HEK293T (cell line): Measurements from ENCODE around the gene SMARCAD1.

Experiments
- ARNT ChIP-seq: fragments of 450-650 bp; IDR thresholded peaks from 2 replicates; pipeline ENCODE4 v1.6.1; 2017; ENCODE audit warnings: mild to moderate bottlenecking
- BHLHE40 ChIP-seq: fragments of 450-650 bp; IDR thresholded peaks from 2 replicates; pipeline ENCODE4 v1.6.1; 2016; ENCODE audit warnings: mild to moderate bottlenecking, moderate library complexity, borderline replicate concordance
- ELF4 ChIP-seq: fragments of 450-650 bp; IDR thresholded peaks from 2 replicates; pipeline ENCODE4 v1.6.1; 2017; ENCODE audit warnings: antibody characterized with exemption
- FOXK2 ChIP-seq: fragments of 450-650 bp; IDR thresholded peaks from 2 replicates; pipeline ENCODE4 v1.6.1; 2016; ENCODE audit warnings: mild to moderate bottlenecking
- FOXM1 ChIP-seq: fragments of 450-650 bp; IDR thresholded peaks from 2 replicates; pipeline ENCODE4 v1.6.1; 2017; ENCODE audit warnings: mild to moderate bottlenecking, borderline replicate concordance
- L3MBTL2 ChIP-seq: fragments of 450-650 bp; conservative IDR thresholded peaks from 2 replicates; pipeline ENCODE4 v1.6.1; 2016; ENCODE audit warnings: mild to moderate bottlenecking
- SUZ12 ChIP-seq: fragments of 450-650 bp; IDR thresholded peaks from 2 replicates; pipeline ENCODE4 v1.6.1; 2016; ENCODE audit warnings: mild to moderate bottlenecking
- ZNF384 ChIP-seq: fragments of 450-650 bp; IDR thresholded peaks from 2 replicates; pipeline ENCODE4 v1.6.1; 2016
- TF ChIP-seq, protein P1 (sequence below): fragments of 450-650 bp; IDR thresholded peaks from 2 replicates; pipeline ENCODE4 v1.6.1; 2016

DNA sequence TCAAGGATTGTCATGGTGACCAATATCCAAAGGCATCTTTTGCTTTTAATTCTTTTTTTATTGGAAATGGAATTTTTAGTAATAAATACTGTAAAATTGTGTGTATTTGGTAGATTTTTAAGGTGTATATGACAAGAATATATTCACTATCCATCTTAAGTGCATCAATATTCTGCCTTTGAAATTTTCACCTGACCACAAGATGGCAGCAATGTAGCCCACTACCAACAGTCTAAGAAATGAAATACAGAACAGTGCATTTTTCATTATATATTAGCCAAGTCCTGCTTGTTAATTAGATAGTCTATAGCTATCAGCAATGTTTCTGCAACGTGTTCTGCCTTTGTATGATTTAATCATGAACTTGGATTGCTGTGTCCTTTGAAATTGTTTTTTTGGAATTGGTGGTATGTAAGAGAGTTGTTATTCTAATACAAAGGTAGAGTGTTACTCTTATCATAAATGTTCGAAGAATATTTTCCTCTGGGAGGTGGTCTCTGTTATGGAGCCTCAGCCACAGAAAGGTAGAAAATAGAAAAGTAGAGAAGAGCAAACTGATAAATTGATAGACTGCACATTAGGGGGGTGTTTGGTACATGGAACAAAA, 96.8 kb downstream of the SMARCAD1 start:
- TF ChIP-seq ARNT (no peak), SUZ12 (no peak), ELF4 (no peak), FOXK2 (no peak), L3MBTL2 (no peak), BHLHE40 (no peak), ZNF384 (no peak), FOXM1 (no peak)
- TF ChIP-seq, protein P1, sequence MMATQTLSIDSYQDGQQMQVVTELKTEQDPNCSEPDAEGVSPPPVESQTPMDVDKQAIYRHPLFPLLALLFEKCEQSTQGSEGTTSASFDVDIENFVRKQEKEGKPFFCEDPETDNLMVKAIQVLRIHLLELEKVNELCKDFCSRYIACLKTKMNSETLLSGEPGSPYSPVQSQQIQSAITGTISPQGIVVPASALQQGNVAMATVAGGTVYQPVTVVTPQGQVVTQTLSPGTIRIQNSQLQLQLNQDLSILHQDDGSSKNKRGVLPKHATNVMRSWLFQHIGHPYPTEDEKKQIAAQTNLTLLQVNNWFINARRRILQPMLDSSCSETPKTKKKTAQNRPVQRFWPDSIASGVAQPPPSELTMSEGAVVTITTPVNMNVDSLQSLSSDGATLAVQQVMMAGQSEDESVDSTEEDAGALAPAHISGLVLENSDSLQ: no peak
